Left lung (tissue), 10 donors: ENCODE measurements around the gene FAM25A. TPM values are rescaled to one million over a fixed set of nuclear protein-coding genes. Genes with fewer than 3 reads are reported as not detected.
"Not testable (repeated sequence)": the region's sequence is repeated elsewhere in the genome, so short reads cannot be mapped to it uniquely, and the experiment has no call there.

ENCODE experiments used
- ATAC-seq: fragments of 200-7000 bp; cut with Tn5 transposase; one replicate; pipeline ENCODE4 v1.9.1; 2020; ENCODE audit warnings: moderate library complexity
- DNase-seq, 4 donors: peaks; one replicate each; pipeline ENCODE4 v3.0.0-alpha.2; 2013 to 2020
- H3K27ac ChIP-seq, 2 donors: fragments of 200-600 bp; sonication (generic) in 1 of 2; one replicate each; pipeline versions ENCODE4 v1.5.0 to v1.8.0; 2020 to 2021
- H3K27me3 ChIP-seq, 2 donors: fragments of 200-600 bp; sonication (generic) in 1 of 2; one replicate each; pipeline versions ENCODE4 v1.5.0 to v1.8.0; 2020 to 2021
- H3K36me3 ChIP-seq, 2 donors: fragments of 200-600 bp; sonication (generic) in 1 of 2; one replicate each; pipeline versions ENCODE4 v1.5.0 to v1.8.0; 2020 to 2021
- H3K4me1 ChIP-seq, 2 donors: fragments of 200-600 bp; one replicate each; pipeline ENCODE4 v1.8.0; 2021
- H3K4me3 ChIP-seq, 2 donors: fragments of 200-600 bp; sonication (generic) in 1 of 2; one replicate each; pipeline versions ENCODE4 v1.5.0 to v1.8.0; 2020 to 2021; ENCODE audit warnings: mild to moderate bottlenecking in 1 of 2
- H3K9me3 ChIP-seq, 2 donors: fragments of 200-600 bp; sonication (generic) in 1 of 2; one replicate each; pipeline versions ENCODE4 v1.5.0 to v1.8.0; 2020 to 2021
- CTCF ChIP-seq, 2 donors: fragments of 200-600 bp; sonication (generic) in 1 of 2; IDR thresholded peaks; one replicate each; pipeline versions ENCODE4 v1.5.0 to v1.8.0; 2021; ENCODE audit warnings: antibody characterized with exemption in 2 of 2
- intact Hi-C, 2 donors: fragments of 100-400 bp; cut with DNase I; formaldehyde crosslinking; loops; one replicate each; pipeline versions ENCODE4 v1.11.2 to v1.14.2; 2022
- polyA plus RNA-seq, 6 donors: library from polyadenylated mRNA; unstranded; fragments of 120-200 nt; gene quantifications; one replicate each; pipeline ENCODE4 v1.2.1, GENCODE V29; 2013; ENCODE audit not compliant: insufficient read length in 6 of 6
- total RNA-seq, 2 donors: library from RNA; stranded (reverse); fragmentation: NEBNext Ultra II Directional; extraction: Animal tissue kit (Norgen Biotek cat#: 25700); gene quantifications; one replicate each; pipeline ENCODE4 v1.2.1, GENCODE V29; 2021
- donor health status: DM: no; HTN: yes; CAD: no.
- donor health status: DM: no; HTN: no; CAD: no.

The FAM25A gene
- total and polyA plus RNA-seq, 8 donors = not detected

DNA sequence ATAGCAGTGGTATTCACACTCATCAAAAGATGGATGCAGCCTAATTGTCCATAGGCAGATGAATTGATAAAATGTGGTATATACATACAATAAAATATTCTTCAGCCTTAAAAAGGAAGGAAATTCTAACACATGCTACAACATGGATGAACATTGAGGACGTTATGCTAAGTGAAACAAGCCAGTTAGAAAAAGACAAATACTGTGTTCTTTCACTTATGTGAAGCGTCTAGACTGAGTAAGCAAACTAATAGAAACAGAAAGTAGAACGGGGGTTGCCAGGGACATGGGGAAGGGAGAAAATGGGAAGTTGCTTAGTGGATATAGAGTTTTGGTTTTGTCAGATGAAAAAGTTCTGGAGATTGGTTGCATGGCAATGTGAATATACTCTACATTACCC, 6.6 kb upstream of the FAM25A start:
- H3K9me3 ChIP-seq, H3K4me3 ChIP-seq, ATAC-seq, H3K27me3 ChIP-seq, H3K27ac ChIP-seq, intact Hi-C loops, H3K36me3 ChIP-seq, H3K4me1 ChIP-seq, DNase-seq: not testable (repeated sequence)

GRCh38 chr10:87014986-87015716, 4.9 kb upstream of the FAM25A start:
- H3K4me1 ChIP-seq, H3K36me3 ChIP-seq, H3K27me3 ChIP-seq, H3K9me3 ChIP-seq, H3K4me3 ChIP-seq, DNase-seq, H3K27ac ChIP-seq, intact Hi-C loops, ATAC-seq: not testable (repeated sequence)

GRCh38 chr10:87018127-87018526, 2.0 kb upstream of the FAM25A start:
- H3K36me3 ChIP-seq, ATAC-seq: not testable (repeated sequence)

DNA sequence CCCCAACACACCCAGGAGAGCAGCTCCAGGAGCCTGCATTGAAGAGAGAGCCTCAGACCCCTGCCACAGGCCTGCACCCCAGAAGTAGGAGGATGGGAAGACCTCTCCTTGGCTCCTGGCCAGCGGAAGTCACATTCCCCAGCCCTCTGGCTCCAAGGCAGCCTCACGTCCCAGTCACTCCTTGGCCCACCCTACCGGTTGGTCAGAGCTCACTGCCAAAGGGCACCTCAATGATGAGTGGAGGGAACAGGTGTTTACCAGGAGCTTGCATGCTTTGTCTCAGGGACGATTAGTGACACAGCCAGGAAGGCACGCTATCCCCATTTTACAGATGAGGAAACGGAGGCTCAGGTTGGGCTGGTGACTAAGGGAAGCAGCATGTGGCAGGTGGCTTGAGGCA, 1.0 kb upstream of the FAM25A start:
- DNase-seq, H3K9me3 ChIP-seq, H3K27me3 ChIP-seq, H3K4me3 ChIP-seq, intact Hi-C loops, H3K4me1 ChIP-seq, ATAC-seq, H3K27ac ChIP-seq, H3K36me3 ChIP-seq: not testable (repeated sequence)

More at GRCh38 chr10:87018127-87018526, 2.0 kb upstream of the FAM25A start:
- intact Hi-C loops, DNase-seq, H3K4me1 ChIP-seq, H3K4me3 ChIP-seq, H3K9me3 ChIP-seq, H3K27me3 ChIP-seq, H3K27ac ChIP-seq: not testable (repeated sequence)

DNA sequence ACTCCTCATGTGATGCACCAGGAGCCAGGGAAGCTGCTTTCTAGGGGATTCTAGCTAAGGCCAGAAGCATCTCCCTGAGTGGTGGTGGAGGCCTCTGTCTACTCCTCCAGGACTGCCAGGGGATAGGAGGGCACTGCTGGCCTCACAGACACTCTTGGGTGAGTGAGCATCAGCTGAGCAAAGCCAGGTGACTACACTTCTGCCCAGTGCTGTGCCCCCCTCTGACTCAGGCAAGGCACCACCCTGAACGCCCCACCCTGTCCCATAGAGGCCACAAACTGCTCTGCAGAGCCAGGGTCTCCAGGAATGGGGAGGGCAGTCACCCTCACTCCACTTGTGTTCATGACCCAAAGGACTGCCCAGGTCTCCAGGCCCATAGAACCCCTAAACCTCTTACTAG, 590 bp upstream of the FAM25A start:
- H3K27ac ChIP-seq, H3K36me3 ChIP-seq, intact Hi-C loops, DNase-seq, H3K4me1 ChIP-seq, ATAC-seq, H3K4me3 ChIP-seq, H3K27me3 ChIP-seq, H3K9me3 ChIP-seq: not testable (repeated sequence)

DNA sequence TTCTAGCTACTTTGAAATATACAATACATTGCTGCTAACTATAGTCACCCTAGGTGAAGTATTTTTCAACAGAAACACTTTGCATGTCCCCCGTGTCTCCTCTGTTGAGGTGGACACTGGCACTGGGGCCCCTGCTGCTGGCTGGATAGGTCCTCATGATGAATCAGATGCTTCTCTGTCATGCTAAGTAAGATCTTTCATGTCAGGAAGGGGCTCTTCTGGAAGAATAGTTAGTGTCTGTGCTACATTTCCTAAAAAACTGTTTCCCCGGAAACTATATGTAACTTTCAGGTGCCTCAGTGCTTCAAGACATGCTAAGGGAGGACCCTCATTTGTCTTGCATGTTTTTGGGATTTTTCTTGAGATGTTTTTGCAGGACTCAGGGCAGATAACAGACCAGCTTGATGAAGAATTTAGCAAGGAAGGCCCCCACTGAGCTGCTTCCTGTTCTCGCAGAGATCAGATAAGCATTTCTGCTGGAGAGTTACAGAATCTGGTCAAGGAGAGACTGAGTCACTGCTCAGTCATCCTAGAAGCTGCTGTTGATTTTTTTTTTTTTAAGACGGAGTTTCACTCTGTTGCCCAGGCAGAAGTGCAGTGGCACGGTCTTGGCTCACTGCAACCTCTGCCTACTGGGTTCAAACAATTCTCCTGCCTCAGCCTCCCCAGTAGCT, 5.3 kb downstream of the FAM25A start:
- intact Hi-C loops, H3K27me3 ChIP-seq, H3K36me3 ChIP-seq, DNase-seq, H3K9me3 ChIP-seq, H3K27ac ChIP-seq, ATAC-seq, H3K4me1 ChIP-seq, H3K4me3 ChIP-seq: not testable (repeated sequence)

DNA sequence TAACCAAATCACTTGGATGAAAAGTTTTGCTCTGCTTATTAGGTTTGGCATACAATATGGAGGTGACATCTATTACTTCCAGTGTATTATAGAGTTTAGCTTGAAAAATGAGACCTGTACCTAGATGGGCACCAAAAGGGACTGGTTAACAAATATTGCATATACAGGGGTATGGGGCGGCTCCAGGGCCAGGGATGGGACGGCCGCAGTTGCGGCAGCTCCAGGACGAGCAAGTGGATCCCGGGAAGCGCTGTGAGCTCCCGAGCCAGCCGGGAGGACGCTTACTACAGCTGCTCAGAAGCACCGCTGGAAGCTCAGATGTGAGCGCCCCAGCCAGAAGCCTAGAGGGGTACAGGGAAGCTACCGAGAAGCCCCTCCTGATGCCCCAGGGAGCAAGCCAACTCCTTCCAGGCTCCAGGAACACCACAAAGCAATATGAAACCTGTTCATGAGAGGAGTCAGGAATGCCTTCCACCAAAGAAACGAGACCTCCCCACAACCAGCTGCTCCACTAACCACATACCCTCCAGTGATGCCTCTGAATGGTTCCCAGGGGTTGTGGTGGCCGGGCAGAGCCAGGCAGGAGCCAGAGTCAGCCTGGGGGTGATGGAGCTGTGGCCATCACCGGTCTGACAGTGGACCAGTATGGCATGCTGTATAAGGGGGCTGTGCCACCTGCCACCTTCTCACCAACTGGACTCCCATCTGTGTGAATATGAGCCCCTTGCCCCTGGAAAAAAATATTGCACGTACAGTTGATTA, 6.8 kb downstream of the FAM25A start:
- H3K27me3 ChIP-seq, H3K4me3 ChIP-seq, H3K27ac ChIP-seq, H3K4me1 ChIP-seq, ATAC-seq, intact Hi-C loops, H3K36me3 ChIP-seq, DNase-seq: not testable (repeated sequence)
- peaks cover 0 to 11% of the 10 kb centered on the region in 2 donors for H3K9me3 ChIP-seq

GRCh38 chr10:87030419-87030818, 10.3 kb downstream of the FAM25A start:
- DNase-seq = not testable (repeated sequence)

GRCh38 chr10:87030912-87031635, 11.0 kb downstream of the FAM25A start:
- ATAC-seq = no peak
- Histone ChIP-seq H3K27ac (no peak overlapping the region), H3K27me3 (no peaks in the 10 kb centered on the region), H3K9me3 (peaks cover 0 to 11% of the 10 kb centered on the region in 2 donors), H3K4me3 (no peak overlapping the region), H3K36me3 (no peaks in the 10 kb centered on the region), H3K4me1 (no peaks in the 10 kb centered on the region)
- no peak for DNase-seq
- TF ChIP-seq CTCF (IDR thresholded peaks at IDR 0.05) = no peak
- intact Hi-C loops = no loop called here

More at GRCh38 chr10:87030419-87030818, 10.3 kb downstream of the FAM25A start:
- ATAC-seq, H3K4me3 ChIP-seq, H3K27ac ChIP-seq, H3K4me1 ChIP-seq, H3K36me3 ChIP-seq, intact Hi-C loops, H3K27me3 ChIP-seq: not testable (repeated sequence)
- peaks cover 0 to 11% of the 10 kb centered on the region in 2 donors for H3K9me3 ChIP-seq
